ENCODE measurements around the gene DNAAF5. TPM values are rescaled to one million over a fixed set of nuclear protein-coding genes. Genes with fewer than 3 reads are reported as not detected.

Gene DNAAF5
- total RNA-seq, 1 donor from 2014 or later: 4.3 TPM

GRCh38 chr7:767941-768731 lies 41.6 kb downstream of the DNAAF5 start:
- no peak for DNase-seq (ENCODE audit: low spot score)

DNA sequence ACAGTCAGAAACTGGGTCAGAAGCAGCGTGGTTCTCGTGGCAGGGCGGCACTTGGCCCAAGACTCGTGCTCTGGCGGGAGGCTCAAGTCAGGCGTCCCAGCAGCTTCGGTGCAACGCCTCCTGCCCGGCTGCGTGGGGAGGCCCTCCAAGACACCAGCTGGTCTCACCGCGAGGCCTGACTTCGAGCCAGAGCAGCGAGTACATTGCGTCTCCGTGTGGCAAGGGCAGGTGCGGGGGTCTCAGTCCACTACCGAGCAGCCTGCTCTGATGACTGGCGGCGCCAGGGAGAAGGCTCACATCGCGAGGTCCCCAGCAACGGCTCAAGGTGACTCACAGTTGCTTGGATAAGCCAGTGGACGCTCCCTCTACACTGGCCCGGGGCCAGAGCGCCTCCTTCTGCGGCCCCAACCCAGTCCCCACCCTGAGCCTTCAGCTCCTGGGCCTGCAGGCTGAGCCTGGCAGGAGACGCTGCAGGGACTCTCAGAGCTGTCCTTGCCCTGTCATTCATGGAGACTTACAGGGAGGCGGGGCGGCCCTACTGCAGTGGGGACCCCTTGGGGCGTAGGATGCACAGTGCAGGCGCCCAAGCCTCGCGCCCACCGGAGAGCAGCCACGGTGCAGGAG lies 42.5 kb downstream of the DNAAF5 start:
- DNase-seq (ENCODE audit: low spot score): peak; percentile 20

DNA sequence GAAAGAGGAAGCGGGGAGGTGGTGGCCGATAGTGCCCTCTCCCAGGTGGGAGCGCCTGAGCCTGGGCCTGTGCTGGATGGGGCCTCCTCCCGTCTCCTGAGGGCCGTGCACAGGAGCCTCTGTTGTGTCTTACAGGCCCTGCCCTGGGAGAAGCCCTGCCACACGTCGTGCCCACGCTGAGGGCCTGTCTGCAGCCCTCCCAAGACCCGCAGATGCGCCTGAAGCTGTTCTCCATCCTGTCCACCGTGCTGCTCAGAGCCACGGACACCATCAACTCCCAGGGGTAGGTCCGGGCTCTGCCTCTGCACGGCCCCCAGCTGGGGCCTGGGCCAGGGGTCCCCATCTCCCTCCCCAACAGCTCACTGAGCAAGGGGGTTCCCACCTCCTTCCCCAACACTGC lies 43.8 kb downstream of the DNAAF5 start:
- DNase-seq (ENCODE audit: low spot score): no peak

DNA sequence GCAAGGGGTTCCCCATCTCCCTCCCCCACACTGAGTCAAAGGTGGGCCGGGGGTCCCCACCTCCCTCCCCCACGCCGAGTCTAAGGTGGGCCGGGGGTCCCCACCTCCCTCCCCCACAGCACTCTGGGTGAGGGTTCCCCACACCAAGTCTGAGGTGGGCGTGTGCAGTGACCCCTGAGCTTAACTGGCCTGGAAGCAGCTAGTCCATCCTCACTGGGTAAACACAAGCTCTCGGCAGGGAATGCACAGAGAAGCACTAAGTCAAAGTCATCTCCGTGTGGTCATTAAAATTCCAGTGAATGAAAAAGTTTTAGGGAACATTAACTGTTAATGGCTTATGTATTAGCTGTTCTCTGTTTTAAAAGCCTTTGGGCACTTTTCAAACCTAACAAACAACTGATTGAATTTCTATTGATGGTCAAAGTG lies 44.3 kb downstream of the DNAAF5 start:
- peak; percentile 55 for DNase-seq (ENCODE audit: low spot score)

DNA sequence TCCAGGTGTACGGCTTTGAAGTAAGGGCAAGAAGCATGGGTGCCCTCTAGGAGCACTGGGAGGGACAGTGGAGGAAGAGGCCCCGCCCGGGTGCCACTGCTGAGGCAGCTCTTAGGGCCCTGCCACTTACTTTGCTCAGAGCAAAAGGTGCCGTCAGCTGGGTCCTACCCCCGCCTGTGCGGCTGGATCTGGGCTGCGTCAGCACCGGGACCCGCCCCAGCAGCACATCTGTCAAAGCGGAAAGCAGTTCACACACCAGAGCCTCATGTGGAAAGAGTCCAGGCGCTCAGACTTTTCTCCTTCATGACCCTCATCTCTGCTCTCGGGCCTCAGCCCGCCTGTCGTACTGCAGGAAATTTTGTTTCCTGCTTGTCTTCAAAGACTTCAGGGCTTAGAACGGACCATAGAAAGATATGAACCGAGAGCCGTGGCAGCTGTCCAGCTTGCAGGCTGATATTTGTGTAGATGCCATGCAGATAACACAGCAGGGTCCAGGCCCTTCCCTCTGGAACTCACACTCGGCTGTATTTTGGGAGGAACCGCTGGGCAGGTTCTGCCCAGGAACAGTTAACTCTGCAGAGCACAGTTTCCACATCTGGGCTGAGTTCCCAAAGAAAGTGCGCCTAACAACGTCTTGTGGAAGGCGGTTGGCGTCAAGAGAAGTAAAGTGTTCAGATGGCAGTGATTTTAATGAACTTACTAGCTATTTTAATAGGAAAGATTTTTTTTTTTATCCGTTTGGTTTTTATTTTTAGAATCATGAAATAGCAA lies 44.9 kb downstream of the DNAAF5 start:
- DNase-seq (ENCODE audit: low spot score): peak; percentile 97

DNA sequence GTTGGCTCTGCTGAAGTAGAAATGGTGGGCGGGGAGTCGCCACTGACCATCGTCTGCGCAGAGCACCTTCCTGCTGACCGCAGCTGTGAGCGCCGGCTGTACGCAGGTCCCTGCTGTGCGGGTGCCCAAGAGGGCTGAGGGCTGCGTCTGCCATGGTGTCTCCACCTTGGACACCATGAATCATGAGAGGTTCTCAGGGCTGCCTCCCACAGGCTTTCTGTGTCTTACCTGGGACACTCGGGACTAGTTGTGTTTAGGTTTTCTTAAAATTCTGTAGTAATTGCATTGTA lies 45.5 kb downstream of the DNAAF5 start:
- no peak for DNase-seq (ENCODE audit: low spot score)

DNA sequence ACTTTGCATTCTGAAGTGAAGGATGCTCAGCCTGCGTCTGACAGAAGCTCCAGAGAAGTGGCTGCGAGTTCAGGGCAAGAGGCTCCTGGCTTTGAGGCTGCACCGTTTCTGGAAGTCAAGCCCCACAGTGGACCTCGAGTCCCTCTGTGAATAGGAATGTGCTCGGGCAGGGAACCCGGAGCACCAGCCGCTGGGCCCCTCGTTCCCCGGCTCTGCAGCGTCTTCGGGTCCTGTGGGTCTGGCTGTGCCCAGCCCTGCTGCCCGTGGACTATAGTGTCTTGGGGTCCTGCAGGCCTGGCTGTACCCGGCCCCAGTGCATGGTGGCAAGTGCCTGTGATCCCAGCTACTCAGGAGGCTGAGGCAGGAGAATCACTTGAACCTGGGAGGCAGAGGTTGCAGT lies 45.9 kb downstream of the DNAAF5 start:
- DNase-seq (ENCODE audit: low spot score): no peak

DNA sequence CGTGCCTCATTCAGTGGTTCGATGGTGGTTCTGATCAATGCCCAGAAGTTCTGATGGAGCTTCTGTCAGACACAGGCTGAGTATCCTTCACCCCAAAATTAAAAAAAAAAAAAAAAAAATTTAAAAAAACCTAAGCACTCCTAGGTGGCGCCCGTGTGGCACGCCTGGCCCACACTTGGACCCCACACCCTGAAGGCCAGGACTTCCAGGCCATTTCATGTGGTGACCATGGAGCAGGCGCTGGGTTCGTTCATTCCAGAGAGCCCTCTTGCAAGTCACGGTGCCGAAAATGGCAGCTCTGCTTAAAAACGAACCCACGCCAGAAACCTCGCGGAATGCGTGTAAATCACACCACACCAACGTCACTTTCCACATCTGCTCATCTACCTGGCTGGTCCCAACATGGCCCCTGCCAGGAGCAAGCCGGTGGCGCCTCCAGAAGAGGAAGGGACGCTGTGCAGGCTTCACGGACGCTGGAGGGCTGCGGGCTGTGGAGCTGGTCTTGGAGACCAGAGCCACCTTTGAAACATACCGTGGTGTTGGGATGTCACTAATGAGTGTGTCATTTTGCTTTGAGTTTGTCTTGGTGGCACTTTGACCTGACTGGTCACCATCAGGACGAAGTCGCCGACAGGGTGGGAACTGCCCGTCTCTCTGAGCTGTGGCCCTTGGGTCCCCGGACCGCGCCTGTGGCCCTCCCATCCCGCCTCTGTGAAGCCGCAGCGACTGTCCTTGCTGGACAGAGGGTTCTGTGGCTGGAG lies 46.5 kb downstream of the DNAAF5 start:
- DNase-seq (ENCODE audit: low spot score): no peak

- DNase-seq (ENCODE audit: low spot score): no peak
Observed at GRCh38 chr7:773622-773915, 47.1 kb downstream of the DNAAF5 start.

GRCh38 chr7:774161-775109 lies 47.9 kb downstream of the DNAAF5 start:
- peak; percentile 37 for DNase-seq (ENCODE audit: low spot score)

- no peak for DNase-seq (ENCODE audit: low spot score)
Observed at GRCh38 chr7:776381-776780, 49.9 kb downstream of the DNAAF5 start.

DNA sequence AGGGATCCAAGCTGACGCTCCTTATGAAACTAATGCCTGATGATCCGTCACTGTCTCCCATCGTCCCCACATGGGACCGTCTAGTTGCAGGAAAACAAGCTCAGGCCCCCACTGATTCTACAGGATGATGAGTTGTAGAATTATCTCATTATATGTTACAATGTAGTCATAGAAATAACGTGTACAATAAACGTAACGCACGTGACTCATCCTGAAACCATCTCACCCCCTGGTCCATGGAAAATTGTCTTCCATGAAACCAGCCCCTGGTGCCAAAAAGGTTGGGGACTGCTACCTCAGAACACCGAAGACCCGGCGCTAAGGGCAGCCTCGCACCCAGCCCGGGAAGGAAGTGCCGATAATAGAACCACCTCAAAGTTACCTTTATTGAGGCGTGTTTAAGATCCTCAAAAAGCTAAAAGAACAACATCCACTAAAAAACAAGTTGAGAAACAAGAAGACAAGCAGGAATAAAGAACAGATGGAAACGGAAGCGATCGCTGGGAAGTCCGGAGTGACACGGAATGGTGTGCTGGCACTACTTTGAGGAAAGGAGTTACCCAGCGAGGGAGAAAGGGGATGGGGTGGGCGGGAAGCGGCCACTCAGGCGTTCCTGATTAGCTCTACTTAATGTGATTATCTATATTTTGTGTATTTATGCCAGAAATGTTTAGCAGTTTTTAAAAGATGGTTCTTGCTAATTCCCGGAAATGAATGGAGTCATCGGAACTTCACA lies 50.7 kb downstream of the DNAAF5 start:
- no peak for DNase-seq (ENCODE audit: low spot score)

DNA sequence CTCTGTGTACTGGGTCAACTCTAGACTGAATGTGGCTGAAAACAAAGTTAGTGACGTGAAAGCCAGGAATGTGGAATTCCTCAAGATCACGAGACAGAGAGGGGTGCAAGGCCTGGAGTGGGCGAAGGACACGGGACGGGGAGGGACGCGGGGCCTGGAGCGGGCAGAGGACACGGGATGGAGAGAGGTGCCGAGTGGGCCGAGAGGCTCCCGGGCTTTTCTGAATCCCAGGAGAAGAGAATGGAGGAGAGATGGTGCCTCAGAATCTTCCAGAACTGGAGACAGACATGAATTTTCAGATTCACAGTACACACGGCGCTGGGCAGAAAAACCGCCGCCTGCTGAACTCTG lies 51.2 kb downstream of the DNAAF5 start:
- no peak for DNase-seq (ENCODE audit: low spot score)

- no peak for DNase-seq (ENCODE audit: low spot score)
Observed at GRCh38 chr7:778271-778967, 51.9 kb downstream of the DNAAF5 start.

GRCh38 chr7:778968-779451 lies 52.5 kb downstream of the DNAAF5 start:
- peak; percentile 44 for DNase-seq (ENCODE audit: low spot score)

DNA sequence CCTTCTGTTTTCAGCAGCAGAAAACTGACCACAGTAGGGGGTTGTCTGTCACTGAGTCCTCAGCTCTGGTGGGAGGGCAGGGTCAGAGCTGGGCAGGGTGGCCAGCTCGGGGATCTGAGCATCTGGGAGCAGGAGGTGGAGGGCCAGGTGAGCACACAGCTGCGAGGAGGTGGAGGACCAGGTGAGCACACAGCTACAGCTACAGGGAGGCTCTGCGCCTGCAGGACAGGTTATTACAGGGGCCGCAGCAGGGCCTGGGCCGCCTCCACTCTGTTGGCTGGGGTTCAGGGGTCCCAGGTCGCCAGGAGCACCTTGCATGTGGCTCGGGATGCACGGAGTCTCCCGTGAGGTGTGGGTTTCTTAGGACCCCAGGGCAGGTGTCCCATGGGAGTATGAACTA lies 53.0 kb downstream of the DNAAF5 start:
- no peak for DNase-seq (ENCODE audit: low spot score)

GRCh38 chr7:780081-780480 lies 53.6 kb downstream of the DNAAF5 start:
- no peak for DNase-seq (ENCODE audit: low spot score)

- no peak for DNase-seq (ENCODE audit: low spot score)
Observed at GRCh38 chr7:780516-780915, 54.0 kb downstream of the DNAAF5 start.

- DNase-seq (ENCODE audit: low spot score): peak; percentile 35
Observed at GRCh38 chr7:781186-781849, 54.8 kb downstream of the DNAAF5 start.

Data from umbilical cord (tissue), 2 donors.